ENCODE data around the gene HPSE2.
A peak's percentile ranks its signal among the peaks of the same experiment; 100 is the strongest.
"Not testable (repeated sequence)": the region's sequence is repeated elsewhere in the genome, so short reads cannot be mapped to it uniquely, and the experiment has no call there.

The HPSE2 gene

DNA sequence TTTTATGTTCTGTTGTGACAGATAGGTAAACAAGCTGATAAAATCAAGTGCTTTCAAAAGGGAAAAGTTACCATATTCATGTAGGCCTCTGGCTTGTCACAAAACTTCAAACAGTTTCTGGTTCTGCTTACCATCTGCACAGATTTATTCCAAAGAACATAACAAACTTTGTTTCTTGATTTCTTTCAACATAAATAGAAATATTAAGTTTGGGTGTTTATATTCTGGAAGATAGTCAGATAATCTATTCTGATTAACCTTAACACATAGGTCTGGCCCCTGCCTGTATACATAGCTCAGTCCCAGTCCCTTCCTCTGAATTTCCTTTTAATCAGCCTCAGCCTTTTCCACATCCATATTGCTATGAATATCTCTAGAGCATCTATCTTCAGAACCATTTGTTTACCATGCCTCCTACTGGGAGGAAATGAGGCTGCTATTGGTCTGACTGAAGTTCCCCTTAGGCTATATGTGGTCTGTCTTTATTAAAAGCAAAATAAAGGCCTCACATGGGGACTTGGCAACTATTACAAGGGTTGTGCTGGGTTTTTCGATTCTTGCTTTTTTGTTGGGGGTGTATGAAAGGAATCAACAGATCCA is 319.0 kb downstream of the HPSE2 start:
- DNase-seq, result peak; percentile 51

DNA sequence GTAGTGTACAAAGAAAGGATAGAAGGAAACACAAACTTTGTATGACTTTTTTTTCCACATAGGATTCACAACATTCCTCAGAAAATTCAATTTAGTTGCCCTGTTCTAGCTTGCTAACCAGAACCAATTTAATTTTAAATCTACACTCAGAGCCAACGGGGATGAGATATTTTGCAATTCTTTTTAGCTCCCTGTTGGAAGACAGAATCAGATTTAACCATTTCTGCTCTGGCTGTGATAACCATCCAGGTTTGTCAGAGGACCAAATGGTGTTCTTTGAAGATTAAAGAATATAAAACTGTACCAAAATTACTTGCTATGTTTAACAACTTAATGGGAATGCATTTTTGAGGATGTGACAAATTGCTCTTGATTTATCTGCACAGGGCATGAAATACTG is 319.7 kb downstream of the HPSE2 start:
- DNase-seq, result no peak

DNA sequence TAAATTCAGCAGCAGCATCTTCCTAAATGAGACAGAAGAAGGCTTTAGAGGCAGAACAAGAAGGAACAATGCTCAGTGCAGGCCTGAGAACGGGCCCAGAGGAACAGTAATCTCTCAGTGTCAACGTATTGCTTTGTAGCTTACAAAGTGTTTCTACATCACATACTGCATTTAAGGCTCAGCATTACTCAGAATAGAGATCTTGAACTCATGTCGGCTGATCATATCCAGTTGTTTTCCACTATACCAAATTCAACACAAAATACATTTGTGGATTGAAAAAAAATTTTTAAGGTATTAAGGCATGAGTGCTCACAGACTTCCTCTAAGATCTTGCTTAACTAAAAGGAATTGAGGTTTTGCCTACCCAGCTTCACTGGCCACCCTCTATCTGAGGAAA is 325.1 kb downstream of the HPSE2 start:
- no peak for DNase-seq

DNA sequence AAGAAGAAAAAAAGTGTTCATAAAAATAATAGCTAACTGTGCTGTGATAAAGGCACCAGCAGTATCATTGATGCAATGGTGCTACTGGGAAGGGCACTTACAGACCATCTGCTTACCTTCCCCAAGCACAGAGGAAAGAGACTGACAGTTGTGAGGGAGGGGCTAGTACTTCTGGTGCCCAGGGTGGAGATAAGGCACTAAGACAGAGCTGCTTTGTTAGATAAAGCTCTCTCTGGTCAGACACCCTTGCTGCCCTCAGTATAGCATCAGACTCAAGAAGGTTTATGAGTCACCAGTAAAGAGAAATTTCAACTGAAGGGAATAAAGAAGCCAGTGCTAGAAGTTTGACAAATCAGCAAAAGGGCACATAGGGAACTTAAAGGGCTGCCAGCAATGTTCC is 325.6 kb downstream of the HPSE2 start:
- peak; percentile 2 for DNase-seq

DNA sequence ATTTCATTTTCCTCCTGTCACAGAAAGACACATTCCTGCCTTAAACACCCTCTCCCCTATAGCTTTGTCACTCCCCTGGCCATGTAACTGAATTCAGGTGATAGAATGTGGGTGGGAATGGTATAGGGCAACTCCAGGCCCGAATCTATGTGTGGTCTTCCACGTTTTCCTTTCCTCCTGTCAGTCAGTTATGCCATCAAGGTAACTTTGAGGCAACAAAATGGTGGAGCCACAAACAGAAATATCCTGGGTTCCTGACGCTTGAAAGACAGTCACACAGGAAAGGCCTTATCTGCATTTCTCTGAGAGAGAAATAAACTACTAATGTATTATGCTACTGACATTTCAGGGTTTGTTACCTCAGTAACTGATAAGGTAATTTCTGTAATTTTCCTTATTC is 326.8 kb downstream of the HPSE2 start:
- DNase-seq, result no peak

DNA sequence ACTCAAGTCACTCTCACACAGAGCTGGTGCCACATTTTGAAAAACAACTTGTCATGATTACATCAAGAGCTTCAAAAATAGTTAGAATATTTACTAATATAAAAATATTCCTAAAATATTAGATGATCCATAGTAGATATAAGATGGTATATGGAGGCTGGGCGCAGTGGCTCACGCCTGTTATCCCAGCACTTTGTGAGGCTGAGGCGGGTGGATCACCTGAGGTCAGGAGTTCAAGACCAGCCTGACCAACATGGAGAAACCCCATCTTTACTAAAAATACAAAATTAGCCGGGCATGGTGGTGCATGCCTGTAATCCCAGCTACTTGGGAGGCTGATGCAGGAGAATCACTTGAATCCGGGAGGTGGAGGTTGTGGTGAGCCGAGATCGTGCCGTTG is 327.4 kb downstream of the HPSE2 start:
- DNase-seq, result not testable (repeated sequence)

DNA sequence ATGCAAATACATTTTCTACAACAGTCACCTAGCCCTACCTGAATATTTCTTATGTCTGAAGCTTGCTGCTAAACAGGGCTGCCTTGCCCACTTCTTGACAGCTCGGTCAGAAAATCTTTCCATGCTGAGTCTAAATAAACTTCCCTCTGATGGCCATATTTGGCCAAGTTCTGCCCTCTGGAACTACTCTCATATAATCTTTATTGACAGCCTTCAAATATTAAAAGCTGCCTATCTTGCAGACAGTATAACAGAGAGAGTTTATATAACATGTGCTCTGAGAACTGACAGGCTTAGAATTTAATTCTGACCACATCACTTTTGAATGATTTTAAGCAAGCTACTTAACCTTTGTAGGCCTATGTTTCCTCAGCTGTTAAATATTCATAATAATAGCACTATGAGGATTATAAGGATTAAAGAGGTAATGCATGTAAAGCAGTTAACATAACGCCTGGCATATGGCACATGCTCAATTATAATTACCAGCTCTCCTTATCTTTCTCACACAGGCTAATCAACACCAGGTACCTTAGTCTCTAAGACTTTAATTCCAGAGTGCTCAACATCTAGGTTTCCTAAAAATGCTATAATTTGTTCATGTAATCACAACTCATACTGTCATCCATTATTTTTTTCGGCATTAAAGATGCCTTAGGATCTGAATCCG is 334.1 kb downstream of the HPSE2 start:
- no peak for DNase-seq

DNA sequence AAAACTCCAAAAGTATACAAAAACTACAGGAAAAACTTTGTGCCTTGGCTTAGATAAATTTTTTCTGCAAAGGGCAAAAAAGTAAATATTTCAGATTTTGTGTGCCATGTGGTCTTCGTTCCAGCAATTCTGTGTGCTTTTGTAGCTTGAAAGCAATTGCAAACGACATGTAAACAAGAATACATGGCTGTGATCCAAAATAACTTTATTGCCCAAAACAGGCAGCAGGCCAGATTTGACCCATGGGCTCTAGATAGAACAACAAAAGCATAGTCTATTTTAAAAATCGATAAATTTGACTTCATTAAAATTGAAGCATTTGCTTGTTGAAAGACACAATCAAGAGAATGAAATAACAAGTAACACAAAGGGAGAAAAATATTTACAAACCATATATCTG is 336.6 kb downstream of the HPSE2 start:
- no peak for DNase-seq

DNA sequence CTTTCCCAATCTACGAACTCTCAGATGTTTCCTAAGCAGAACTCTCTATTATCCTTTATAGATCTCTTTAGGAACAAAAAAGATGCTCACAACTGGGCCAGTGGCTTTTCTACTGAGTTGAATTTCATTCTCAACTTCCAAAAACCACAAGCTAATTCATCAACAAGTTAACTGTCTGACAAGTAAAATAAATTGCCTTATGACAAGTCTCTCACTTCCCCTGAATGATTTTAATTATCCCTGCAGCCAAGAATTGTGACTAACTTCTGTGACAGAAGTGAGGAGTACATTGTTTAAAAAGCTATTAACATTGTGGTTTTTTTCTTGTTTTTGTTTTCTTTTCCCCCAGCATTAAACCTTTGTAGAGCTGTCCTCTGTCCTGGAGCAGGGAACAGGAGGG is 343.1 kb downstream of the HPSE2 start:
- no peak for DNase-seq

DNA sequence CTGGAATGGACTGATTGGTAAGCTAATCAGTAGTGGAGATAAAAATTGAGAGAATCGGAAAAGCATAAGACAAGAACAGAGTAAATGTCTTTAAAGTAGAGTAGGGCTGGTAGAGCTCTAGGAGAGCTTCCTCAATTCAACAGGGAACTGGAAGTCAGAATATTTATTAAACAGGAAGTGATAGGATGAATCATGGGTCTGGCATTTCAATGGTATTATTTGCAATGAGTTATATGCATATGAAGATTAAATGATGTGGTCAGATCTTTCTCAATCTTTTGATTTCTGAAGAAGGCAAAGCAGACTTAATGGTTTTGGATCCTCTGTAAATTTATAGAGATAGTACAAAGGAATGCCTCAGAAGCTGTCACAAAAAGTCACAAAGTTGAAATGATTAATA is 349.0 kb downstream of the HPSE2 start:
- DNase-seq, result peak; percentile 84

DNA sequence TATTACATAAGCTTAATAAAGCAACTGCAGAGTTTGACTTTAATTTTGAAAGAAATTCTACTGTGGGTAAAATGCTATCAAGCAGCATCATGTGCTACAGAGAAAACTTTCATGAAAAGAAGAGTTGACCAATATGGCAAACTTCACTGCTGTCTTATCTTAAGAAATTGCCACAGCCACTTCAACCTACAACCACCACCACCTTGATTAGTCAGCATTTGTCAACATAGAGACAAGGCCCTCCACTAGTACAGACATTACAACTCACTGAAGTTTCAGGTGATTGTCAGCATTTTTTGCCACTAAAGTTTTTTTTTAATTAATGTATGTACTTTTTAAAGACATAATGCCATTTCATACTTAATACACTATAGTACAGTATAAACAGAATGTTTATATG is 350.3 kb downstream of the HPSE2 start:
- DNase-seq, result no peak

DNA sequence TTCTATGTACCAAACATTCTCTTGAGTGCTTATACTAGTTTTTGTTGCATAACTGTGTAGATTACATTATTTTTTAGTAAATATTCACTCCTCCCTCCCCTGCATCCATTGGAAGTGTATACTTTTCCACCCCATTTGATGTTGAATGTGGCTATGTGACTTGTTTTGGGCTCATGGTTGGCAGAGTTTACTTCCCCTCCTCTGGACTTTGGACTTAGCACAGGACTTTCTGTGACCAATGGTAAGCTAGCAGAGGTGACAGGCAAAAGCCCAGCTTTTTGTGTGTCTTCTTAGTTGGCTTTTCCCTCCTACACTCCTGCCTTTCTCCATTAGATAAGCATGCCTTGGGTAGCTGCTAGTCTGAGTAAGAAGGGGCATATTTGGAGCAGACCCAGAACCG is 353.9 kb downstream of the HPSE2 start:
- no peak for DNase-seq

DNA sequence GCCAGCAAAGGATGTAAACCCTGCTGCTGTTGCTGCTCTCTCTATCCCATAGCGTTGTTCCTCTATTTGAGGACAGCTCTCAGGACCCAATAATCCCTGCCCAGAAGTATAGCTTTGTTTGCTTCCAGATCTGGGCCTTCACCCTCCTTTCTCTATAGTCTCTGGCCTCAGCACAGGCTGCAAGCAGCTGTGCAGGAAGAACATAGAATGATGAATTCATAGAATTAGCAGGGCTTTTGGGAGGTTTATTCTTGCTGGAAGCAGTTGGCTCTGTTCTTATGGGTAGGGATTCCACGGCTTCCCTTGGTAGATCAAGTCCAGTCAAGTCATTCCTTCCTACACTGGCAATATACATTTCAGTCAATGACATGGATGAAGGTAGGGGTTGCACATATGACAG is 354.7 kb downstream of the HPSE2 start:
- DNase-seq, result no peak

DNA sequence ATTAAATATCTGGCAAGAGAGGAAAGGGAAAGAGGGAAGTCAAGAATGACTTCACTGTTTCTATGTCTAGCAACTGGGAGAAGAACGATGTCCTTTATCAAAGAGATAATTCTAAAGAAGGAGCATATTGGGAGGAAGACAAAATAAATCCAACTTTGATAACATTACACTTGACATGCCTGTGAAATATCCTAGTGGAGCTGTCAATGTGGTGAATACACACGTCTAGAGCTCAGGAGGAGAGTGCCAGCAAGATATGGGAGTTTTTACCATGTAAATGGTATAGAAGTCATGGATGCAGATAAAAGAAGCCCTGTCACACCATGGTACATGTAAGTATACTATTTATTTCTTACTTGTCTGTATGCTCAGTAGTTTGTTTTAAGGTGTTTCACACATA is 356.7 kb downstream of the HPSE2 start:
- no peak for DNase-seq

DNA sequence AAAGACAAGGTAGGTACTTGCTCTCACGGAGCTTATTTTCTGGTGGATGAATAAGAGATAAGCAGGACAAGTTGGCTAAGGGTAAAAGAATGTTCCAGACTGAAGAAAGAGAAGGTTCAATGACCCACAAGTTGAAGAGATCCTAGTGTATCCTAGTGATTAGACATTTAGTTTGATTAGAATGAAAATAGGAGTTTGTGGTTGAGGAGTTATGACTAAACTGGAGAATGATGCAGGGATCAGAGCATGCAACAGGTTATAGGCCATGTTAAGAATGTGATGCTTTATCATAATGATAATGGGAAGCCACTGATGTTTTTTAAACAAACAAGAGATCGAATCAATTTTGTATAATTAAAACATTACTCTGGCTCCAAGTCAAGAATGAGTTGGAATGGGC is 357.2 kb downstream of the HPSE2 start:
- peak; percentile 25 for DNase-seq

DNA sequence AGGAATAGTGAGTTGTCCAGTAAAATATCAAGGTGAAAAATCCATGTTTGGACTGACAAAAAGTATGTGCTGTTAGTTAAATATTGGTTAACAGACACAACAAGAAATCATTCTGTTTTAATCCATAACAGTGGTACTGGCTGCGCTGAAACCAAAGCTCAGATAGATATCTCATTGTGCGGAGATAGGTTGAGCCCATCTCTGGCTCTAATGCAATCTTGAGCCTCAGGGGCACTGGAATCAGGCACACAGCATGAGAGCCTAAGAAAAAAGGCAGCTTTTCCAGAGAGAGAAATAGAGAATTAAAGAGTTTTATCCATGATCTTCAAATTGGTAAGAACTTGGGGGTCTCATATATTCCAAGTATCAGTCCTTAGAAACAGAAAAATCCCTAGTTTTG is 373.7 kb downstream of the HPSE2 start:
- no peak for DNase-seq

DNA sequence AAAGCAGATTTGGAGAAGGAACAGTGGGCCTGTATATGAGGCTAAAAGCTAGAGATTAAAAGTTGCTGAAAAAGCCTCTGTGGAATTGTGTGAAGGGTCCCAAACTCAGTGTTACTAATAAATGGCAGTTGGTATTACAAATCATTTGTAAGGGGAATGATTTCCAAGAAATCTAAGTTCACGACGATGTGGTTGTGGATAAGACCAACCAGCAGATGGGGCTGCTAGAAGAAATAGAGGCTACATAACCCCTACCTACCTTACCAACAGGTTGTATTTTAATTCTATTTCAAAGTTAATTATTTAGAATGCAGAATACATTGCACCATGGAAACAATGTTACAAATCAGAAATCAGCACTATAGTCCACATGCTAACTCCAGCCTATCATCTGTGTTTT is 377.1 kb downstream of the HPSE2 start:
- no peak for DNase-seq

DNA sequence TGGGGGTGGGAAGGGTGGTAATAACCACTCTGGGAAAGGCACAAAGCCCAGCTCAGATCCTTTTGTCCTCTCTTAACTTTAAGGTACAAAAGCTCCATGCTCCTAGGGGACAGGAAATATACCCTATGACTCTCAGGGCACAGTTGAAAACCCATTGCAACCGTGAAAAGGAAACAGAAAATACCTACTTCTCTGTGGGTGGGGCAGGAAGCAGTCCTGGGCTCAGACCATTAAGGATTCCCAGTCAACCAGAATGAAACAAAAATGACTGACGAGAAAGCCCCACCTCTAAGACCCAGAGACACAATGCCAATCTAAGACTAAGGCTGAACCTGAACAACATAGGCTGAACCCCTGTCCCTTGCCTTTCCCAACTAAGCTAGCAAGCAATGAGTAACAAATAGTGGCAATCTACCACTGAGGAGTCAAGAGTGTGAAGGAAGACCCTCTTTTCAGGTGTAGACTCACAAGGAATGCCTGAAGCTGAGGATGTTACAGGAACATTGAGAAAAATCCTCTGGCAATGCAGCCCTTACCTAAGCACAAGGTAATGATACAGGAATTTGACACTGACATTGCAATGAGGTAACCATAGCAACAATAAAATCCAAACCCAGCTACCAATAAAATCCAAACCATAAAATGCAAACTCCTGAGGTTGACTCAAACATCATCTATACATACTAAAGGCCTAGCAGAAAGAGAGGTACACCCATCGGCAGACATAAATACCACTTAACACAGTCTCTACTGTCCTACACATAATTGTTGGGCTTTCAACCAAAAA is 380.1 kb downstream of the HPSE2 start:
- no peak for DNase-seq

DNA sequence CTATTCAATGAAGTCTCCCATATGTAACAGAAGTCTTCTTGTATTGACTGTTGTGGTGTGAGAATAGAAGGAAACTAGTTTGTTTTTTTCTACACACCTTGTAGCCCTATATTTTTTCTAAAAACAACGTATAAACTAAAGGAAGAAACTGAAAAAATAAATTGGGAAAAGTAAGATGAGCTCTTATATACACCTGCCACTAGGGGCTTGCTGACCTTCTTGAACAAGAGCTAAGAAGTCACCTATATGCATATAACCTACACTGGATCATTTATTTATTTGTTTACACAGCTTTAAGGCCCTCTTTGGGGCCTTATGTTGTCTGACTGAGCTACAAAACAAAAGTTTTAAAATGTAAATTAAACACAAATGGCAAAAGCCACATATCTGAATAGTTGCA is 383.0 kb downstream of the HPSE2 start:
- no peak for DNase-seq

DNA sequence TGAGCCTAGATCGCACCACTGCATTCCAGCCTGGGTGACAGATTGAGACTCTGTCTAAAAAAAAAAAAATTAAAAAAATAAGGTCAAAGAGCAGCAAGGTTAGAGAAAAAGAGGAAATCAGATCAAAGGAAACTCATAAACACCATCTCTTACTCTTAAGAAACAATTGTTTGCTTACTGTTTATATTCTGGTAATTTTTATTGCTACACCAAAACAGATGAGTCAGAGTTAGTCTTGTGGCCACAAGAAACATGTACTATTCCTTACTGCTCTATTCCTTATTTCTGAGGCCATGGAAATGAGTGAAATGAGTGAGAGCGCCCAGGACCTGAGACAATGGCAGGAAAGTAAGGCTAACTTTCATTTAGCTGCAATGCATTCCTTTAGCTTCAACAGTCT is 387.3 kb downstream of the HPSE2 start:
- DNase-seq, result peak; percentile 13

DNA sequence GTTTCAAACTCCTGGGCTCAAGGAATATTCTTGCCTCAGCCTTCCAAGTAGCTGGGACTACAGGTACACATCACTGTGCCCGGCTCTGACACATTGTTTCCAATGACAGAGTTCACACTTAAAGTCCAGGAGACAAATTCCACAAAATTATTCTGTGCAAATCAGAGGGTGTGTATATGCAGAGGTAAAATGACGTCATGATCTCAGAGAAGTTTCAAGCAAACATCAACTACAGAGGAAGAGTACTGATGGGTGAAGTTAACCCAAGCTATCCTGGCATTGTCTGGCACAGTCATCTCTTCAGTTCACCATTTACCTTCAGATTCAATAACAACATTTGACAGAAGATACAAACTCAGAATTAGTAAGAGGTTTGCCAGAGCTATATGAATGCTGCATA is 388.9 kb downstream of the HPSE2 start:
- DNase-seq, result no peak

DNA sequence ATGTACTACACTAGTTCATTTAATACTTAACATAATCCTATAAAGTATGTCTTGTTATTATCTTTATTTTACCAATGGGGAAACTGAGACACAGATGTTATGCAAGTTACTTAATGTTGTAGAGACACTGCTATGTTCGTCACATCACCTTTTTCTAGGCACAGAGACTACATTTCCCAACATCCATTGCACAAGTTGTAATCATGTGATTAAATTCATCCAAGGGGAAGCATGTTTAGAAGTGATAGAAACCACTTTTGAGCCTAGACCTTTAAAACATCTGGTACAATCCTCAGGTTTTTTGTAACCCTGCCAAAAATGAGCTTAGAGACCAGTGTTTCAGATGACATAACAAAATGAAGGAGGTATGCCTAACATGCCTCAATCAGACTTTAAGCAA is 402.1 kb downstream of the HPSE2 start:
- DNase-seq, result no peak

DNA sequence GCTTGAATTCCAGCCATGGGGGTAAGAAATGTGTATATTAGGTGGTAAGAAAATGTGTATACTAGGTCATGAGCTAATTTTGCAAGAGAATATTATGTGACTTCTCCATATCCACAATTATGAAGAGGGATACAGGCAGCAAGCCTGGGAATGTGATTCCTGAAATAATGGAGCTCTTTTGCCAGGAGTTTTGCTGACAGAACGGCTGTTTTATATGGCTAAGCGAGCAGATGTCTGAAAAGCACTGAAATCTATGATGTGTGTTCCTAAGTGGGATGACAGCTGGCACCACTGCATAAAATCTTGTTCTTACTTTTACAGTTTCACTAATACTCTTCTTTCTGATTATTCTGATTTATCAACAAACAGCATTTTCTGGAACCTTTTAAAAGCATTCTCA is 402.9 kb downstream of the HPSE2 start:
- no peak for DNase-seq

DNA sequence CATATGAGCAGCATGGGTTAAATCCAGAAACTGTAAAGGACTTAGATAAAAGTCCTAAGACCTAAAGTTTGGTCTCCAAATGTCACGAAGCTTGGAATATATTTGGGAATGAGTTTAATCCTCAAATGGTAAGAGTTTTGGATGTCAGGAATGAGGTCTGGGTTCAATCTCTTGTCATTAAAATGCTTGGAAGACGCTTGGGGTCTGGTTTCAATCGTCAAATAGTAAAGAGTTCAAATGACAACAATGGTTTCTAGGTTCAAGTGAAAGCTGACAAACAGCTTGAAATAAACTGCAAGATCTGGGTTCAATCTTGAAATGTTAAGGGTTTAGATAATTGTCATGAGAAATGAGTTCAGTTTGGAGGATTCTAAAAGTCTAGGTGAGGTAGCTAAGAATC is 403.5 kb downstream of the HPSE2 start:
- DNase-seq, result no peak

DNA sequence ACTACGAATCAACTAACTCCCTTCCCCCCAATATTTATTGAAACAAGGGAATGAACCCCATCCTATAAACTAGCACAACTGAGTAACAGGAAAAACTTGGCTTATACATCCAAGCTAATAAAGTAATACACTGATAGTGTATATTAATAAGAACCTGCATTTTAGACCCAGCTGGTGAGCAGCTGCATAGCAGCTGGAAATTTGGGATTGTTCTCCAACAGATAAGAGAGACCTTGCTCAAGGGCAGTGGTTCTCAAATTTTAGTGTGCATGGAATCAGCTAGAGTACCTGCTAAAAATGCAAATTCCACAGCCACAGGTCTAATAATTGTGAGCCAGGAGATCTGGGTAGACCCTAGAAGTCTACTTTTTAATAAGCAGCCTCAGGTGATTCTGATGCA is 404.3 kb downstream of the HPSE2 start:
- DNase-seq, result no peak
